Activated CD4-positive, alpha-beta T cell treated with anti-CD3 and anti-CD28 coated beads for 24 hours (primary cell): ENCODE data around the gene TM4SF4.
"Not testable (repeated sequence)": the region's sequence is repeated elsewhere in the genome, so short reads cannot be mapped to it uniquely, and the experiment has no call there.

Experiments
- DNase-seq, 2 donors: peaks; one replicate each; pipeline ENCODE4 v3.0.0-alpha.2; 2020; ENCODE audit warnings: low read depth in 2 of 2

The TM4SF4 gene, protein sequence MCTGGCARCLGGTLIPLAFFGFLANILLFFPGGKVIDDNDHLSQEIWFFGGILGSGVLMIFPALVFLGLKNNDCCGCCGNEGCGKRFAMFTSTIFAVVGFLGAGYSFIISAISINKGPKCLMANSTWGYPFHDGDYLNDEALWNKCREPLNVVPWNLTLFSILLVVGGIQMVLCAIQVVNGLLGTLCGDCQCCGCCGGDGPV

DNA sequence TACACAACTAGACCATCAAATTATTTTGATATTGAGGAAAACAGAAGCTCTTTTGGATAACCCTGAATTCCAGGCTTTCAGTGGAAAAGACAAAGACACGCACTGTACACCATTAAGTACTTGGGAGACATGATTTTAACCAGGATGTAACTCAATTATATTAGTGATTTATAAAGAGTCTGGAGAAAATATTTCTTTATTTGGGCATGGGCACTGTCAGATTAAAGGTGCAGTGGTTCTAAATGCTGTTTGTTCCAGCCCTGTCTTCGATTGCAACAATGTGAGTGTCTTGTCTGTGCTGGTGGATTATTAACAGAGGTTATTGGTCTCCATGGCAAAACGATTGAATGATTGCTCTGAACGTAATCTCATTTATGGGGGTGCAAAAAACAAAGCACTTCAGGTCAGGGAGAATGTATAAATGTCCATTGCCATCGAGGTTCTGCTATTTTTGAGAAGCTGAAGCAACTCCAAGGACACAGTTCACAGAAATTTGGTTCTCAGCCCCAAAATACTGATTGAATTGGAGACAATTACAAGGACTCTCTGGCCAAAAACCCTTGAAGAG is at the start of gene TM4SF4:
TM4SF4 (plus strand) TSS at position 448 of the 568 bp plus-strand sequence. CDS start 181 bp downstream, outside the sequence.
- DNase-seq: no peak

- DNase-seq: no peak
Observed at GRCh38 chr3:149424918-149425317, 49.6 kb upstream of the TM4SF4 start.

DNA sequence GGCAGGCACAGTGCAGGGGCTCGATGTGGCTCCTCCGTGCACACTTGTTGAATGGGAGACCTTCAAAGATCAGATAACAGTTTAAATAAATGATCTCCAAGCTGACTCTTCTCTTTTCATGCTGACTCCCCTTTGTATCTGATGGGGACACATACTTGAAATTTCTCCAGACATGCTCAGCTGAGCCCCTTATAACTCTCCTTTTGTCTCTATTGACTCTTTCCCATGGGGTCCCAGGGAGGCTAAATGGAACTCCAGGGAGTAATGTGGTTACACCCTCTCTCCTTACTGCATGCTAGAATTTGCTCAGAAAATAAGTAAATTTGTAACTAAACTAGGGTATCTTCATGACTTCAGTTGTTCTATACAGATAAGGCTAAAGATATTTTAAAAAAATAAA is 48.2 kb upstream of the TM4SF4 start:
- no peak for DNase-seq

GRCh38 chr3:149428087-149428486 is 46.4 kb upstream of the TM4SF4 start:
- no peak for DNase-seq

GRCh38 chr3:149430216-149430615 is 44.3 kb upstream of the TM4SF4 start:
- no peak for DNase-seq

GRCh38 chr3:149432149-149432548 is 42.3 kb upstream of the TM4SF4 start:
- no peak for DNase-seq

GRCh38 chr3:149435996-149436885 is 38.3 kb upstream of the TM4SF4 start:
- no peak for DNase-seq

DNA sequence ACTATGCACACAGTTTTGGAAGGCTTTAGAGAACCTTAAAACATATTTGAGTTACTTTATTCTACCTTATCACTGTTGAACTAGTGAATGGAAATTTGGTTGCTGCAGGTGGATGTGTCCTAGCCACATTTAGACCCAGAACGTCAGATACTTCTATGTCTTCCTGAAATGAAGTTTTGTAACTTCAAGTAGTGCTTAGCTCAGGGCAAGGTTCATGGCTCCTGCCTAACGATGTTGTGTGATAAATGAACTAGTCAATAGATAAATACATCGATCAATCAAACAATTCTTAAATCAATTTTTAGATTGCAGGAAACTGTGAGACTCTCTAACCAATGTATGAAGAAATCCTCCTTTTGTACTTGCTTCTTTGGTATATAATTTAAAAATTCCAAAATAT is 37.2 kb upstream of the TM4SF4 start:
- DNase-seq: no peak

DNA sequence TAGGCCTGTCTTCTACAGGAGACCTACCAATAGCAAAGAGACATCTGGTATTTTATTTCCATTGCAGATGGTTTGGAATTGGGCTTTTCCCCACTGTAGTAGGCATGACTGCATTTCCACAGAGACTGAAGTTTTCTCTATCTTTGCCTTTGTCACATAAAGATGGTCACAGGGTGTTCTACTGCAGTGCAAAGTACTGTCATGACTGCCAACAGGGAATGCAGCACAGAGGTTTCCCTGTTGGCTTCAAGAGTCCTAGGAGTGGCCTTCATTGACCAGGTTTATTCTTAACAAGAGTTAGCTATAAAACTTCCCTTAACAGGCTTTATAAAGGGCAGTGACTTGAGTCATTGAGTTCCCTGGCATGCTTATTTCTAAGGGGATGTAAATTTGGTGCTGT is 36.8 kb upstream of the TM4SF4 start:
- no peak for DNase-seq

- no peak for DNase-seq
Observed at GRCh38 chr3:149438981-149439380, 35.5 kb upstream of the TM4SF4 start.

GRCh38 chr3:149441642-149442041 is 32.9 kb upstream of the TM4SF4 start:
- DNase-seq: no peak

DNA sequence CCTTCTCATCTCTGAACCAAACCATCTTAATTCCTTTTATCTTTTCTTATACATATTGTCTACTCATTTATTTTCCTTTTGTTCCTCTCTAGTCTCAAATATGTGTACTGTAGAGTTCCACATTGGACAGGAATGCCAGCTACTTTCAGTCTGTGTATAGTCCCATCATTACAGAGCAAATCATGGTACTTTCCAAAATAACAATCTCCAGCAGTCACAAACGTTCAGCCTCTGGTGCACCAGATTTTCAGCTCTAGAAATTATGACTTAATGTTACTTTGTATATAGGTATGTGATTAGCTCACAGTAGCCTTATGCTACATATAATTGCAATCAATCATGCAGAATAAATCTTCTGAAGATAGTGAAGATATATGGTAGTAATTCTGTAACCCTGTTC is 32.5 kb upstream of the TM4SF4 start:
- no peak for DNase-seq

DNA sequence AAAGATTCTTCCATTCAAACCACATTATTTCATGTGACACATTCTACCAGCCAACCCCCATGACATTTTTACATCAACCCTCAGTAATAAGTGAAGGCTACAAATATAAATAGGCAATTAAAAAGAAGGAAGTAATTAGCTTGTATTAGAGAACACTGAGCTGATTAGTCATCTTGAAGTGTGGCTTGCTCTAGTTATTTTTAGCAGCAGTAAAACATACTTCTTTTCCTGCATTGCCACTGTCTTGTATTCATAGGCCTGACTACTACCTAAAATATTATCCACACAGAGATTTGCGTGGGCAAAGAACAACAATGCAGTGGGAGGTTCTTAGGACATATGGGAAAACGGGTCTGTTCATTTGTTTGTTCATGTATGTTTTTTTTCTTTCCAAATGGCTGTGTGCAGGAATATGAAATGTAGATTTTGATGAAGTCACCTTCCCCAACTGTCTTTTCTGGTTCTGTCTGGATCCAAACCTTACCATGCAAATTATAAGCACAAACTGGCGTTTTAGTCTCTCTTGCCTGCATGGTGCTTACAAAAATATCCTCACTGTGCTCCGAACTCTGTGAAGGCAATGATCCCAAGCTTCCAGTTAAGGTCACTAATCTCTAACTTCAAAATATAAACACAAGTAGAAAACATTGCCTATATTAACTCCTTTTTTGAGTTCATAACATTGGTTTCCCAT is 31.5 kb upstream of the TM4SF4 start:
- DNase-seq: no peak

- no peak for DNase-seq
Observed at GRCh38 chr3:149443545-149443912, 31.0 kb upstream of the TM4SF4 start.

GRCh38 chr3:149444867-149445266 is 29.6 kb upstream of the TM4SF4 start:
- not testable (repeated sequence) for DNase-seq

DNA sequence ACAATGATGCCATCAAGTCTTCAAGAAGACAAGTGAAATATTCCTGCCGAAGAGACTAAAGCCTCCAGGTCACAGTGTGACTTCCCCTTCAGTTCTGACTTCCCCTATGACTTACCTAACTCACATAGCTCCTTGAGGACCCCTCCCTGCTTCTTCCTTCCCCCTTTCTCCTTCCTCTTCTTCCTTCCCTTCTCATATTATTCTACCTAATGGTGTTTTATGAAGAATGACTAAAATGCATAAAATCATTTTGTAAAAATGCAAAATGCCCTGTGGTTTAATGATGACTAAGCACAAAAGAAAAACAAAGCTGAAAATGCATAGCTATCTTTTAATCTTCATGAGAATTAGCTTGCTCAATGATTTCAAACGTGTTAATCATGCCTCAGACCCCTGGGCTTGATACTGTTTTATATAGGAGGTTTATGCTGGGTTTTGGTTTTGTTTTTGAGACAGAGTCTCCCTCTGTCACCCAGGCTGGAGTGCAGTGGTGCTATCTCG is 26.1 kb upstream of the TM4SF4 start:
- no peak for DNase-seq

GRCh38 chr3:149449182-149449581 is 25.3 kb upstream of the TM4SF4 start:
- no peak for DNase-seq

- DNase-seq: no peak
Observed at GRCh38 chr3:149449799-149450198, 24.7 kb upstream of the TM4SF4 start.

DNA sequence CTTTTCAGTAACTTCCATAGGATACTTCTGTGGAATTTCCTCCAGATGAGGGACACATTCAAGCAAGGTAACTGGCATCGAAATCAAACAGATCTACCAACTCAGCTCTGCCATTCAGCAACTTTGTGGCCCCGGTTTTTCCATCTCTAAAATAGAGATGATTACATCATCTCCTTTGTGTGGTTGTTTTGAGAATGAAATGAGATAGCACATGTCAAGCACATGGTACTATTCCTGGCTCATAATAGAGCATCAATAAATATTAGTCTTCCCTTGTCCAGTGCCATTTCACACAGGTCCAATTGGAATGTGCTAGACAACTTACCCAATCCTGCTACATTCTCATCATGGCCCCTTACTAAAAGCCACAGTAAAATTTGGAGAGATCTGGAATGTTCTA is 24.2 kb upstream of the TM4SF4 start:
- no peak for DNase-seq

GRCh38 chr3:149452036-149452435 is 22.5 kb upstream of the TM4SF4 start:
- DNase-seq: no peak

DNA sequence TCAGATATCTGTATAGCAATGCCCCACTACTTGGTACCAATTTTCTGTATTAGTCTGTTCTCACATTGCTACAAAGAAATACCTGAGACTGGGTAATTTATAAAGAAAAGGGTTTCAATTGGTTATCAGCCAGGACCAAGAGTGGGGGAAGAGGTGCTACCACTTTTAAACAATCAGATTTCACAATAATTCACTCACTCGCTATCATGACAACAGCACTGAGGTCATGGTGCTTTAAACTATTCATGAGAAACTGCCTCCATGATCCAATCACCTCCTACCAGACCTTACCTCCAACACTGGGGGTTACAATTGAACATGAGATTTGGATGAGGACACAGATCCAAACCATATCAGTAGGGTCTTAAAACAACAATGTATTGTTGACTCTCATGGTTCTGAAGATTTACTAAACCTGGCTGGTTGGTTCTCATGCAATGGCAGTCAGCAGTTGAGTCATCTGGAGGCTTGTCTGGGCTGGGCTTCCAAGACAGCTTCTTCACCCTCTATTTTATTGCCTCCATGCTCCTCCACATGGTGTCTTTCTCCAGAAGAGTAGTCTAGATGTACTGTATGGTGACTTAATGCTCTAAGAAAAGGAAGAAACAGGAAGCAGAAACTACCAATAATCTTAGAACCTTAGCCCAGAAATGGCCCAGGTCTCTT is 21.2 kb upstream of the TM4SF4 start:
- no peak for DNase-seq

DNA sequence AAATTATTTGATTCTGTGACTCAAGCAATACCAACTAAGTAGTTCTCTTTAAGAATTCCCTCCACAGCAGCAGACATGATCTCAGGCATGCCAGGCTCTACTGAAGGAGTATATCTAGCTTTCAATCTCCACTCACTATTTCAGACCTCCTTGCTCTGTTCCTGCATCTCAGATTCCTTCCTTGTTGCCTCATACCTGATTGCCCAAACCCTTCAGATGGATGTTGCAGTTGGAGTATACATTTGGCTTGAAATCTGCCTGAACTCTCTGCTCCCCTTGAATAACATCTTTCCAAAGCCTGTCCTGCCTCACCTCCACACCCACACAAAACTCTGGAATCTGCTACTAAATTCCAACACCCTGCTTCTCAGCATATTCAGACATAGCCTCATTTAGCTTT is 19.8 kb upstream of the TM4SF4 start:
- DNase-seq: no peak
